Measurements from ENCODE around the gene TAF4.
"Not testable (repeated sequence)": the region's sequence is repeated elsewhere in the genome, so short reads cannot be mapped to it uniquely, and the experiment has no call there.

The TAF4 gene

GRCh38 chr20:61990484-61990883 is 75.2 kb downstream of the TAF4 start:
- no peak overlapping the region for H3K4me3 ChIP-seq (ENCODE audit: low read depth, low read length)
- TF ChIP-seq CTCF (conservative IDR thresholded peaks at IDR 0.05; ENCODE audit: low read depth, low read length), result no peak
- DNase-seq (ENCODE audit: low read depth), result no peak

DNA sequence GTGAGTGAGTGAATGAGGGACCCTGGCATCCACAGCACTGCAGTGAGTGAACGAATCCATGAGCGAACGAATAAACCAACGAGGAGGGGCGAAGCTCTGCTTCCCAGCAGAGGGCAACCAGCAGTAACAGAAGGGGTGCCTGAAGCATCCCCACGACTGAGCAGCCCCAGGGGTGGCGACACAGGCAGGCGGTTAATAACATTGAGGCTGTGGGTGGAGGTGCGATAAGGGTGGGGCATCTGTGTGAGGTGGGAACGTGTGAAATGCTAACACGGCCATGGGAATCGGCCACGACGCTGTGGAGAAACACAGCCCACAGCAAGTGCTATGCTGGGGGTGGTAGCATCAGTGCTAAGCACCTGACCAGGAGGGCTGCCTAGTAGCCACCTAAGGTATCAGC is 75.9 kb downstream of the TAF4 start:
- DNase-seq (ENCODE audit: low read depth), result no peak
- no peak overlapping the region for H3K4me3 ChIP-seq (ENCODE audit: low read depth, low read length)
- no peak for TF ChIP-seq CTCF (conservative IDR thresholded peaks at IDR 0.05; ENCODE audit: low read depth, low read length)

- DNase-seq (ENCODE audit: low read depth), result no peak
- no peak overlapping the region for H3K4me3 ChIP-seq (ENCODE audit: low read depth, low read length)
- TF ChIP-seq CTCF (conservative IDR thresholded peaks at IDR 0.05; ENCODE audit: low read depth, low read length), result no peak
Measured at GRCh38 chr20:61988665-61989064, 77.0 kb downstream of the TAF4 start.

DNA sequence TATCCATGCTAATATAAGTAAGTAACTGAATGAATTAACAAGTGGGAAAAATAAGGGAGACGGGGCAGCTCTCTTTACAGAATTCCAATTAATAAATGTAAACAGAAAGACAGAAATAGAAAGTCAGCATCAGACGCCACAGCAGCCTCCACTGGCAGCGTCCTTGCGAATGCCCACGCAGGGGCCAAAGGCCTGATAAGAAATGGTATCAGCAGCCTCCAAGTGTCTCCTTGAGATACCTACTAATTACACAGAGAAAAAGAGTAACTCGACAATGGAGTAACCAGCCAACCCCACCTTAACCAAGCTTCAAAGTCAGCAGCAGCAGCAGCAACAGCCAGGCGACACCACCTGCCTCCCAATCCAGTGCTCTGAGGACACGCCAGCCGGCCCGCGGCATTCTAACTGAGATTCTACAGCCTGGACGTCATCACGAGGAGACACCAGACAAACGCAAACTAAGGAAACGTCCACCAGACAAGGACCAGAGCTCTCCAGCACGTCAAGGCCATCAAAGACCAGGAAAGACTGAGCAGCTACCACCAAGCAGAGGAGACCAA is 78.8 kb downstream of the TAF4 start:
- no peak for TF ChIP-seq CTCF (conservative IDR thresholded peaks at IDR 0.05; ENCODE audit: low read depth, low read length)
- no peak overlapping the region for H3K4me3 ChIP-seq (ENCODE audit: low read depth, low read length)
- no peak for DNase-seq (ENCODE audit: low read depth)

DNA sequence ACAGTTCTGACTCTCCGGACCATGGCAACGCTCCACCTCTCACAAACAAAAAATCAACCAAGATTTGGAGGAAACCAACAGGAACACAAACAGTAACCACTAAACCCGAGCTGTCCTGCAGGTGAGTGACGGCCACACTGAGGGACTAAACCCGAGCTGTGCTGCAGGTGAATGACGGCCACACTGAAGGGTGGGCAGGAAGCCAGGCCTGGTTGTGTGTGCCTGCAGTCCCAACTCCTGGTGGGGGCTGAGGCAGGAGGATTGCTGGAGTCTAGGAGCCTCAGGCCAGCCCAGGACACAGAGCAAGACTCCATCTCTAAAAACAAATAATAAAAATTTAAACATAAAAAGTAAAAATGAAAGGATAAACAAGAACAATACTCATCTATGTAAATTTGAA is 80.6 kb downstream of the TAF4 start:
- H3K4me3 ChIP-seq (ENCODE audit: low read depth, low read length), result no peak overlapping the region
- TF ChIP-seq CTCF (conservative IDR thresholded peaks at IDR 0.05; ENCODE audit: low read depth, low read length), result no peak
- DNase-seq (ENCODE audit: low read depth), result no peak

GRCh38 chr20:61984431-61984830 is 81.2 kb downstream of the TAF4 start:
- not testable (repeated sequence) for DNase-seq (ENCODE audit: low read depth); H3K4me3 ChIP-seq (ENCODE audit: low read depth, low read length)

DNA sequence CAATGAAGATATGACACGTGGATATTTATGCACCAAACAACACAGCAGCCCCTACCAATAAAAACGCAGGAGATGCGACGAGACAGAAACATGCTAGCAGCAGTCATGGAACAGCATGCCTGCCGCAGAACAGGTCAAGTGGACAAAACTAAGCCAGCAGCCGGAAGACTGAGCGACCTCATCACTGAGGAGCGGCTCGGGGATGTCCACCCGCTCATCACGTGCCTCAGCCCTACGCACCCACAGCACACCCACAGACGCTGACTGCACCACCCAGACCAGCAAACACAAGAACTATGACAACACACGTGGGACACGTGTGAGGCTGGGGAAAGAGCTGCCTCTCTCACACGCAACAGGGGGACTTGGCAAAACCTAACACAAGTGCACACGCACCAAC is 81.7 kb downstream of the TAF4 start:
- TF ChIP-seq CTCF (conservative IDR thresholded peaks at IDR 0.05; ENCODE audit: low read depth, low read length), result no peak
- no peak overlapping the region for H3K4me3 ChIP-seq (ENCODE audit: low read depth, low read length)
- DNase-seq (ENCODE audit: low read depth), result no peak

- no peak for DNase-seq (ENCODE audit: low read depth)
- no peak overlapping the region for H3K4me3 ChIP-seq (ENCODE audit: low read depth, low read length)
- no peak for TF ChIP-seq CTCF (conservative IDR thresholded peaks at IDR 0.05; ENCODE audit: low read depth, low read length)
Measured at GRCh38 chr20:61982951-61983315, 82.7 kb downstream of the TAF4 start.

All from choroid plexus epithelial cell (primary cell).